T-helper 2 cell treated with Interferon-gamma antibody and Interleukin-4, amounts not matched to agents 5 μg/mL and 100 μg/mL, for 36 hours (primary cell): ENCODE data around the gene ACTL9.
A peak's percentile ranks its signal among the peaks of the same experiment; 100 is the strongest.

Experiments used
- DNase-seq: peaks from one replicate; pipeline ENCODE4 v3.0.0; 2021; ENCODE audit warnings: low spot score
- H3K27ac Mint-ChIP-seq: one replicate; pipeline ENCODE4 v1.8.0; 2021; ENCODE audit warnings: mild to moderate bottlenecking, mixed read lengths
- H3K27me3 Mint-ChIP-seq: one replicate; pipeline ENCODE4 v1.8.0; 2021; ENCODE audit warnings: low read depth, mixed read lengths
- H3K36me3 Mint-ChIP-seq: one replicate; pipeline ENCODE4 v1.8.0; 2021; ENCODE audit warnings: low read depth, mixed read lengths
- H3K4me1 Mint-ChIP-seq: one replicate; pipeline ENCODE4 v1.8.0; 2021; ENCODE audit warnings: low read depth, mixed read lengths
- H3K4me3 Mint-ChIP-seq: one replicate; pipeline ENCODE4 v1.8.0; 2022; ENCODE audit warnings: mild to moderate bottlenecking, moderate library complexity, mixed read lengths
- H3K9me3 Mint-ChIP-seq: one replicate; pipeline ENCODE4 v1.8.0; 2021; ENCODE audit warnings: mixed read lengths

The ACTL9 gene

DNA sequence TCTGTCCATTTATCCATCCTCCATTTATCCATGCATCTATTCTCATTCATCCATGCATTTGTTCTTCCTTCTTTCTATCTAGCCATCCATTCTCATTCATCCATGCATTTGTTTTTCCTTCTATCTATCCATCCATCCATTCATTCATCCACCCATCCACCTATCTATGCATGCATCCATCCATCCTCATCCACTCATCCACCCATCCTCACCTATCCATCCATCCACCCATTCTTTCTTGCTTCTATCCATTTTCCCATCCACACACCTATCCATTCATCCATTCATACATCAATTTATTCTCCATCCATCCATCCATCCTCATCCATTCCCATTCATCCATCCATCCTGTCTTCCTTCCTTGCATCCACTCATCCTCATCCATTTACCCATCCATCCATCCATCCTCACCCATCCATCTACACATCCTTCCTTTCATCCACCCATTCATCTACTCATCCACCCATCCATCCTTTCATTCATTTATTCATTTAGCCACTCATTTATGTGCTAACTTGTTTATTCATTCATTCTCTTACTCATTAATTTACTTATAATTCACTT is 20.3 kb downstream of the ACTL9 start:
- Mint-ChIP-seq H3K9me3 (peaks cover 18% of the 10 kb centered on the region), H3K27me3 (peaks cover 20% of the 10 kb centered on the region), H3K36me3 (peaks cover 2% of the 10 kb centered on the region), H3K4me3 (no peak overlapping the region), H3K4me1 (peaks cover 24% of the 10 kb centered on the region), H3K27ac (no peak overlapping the region)
- no peak for DNase-seq

DNA sequence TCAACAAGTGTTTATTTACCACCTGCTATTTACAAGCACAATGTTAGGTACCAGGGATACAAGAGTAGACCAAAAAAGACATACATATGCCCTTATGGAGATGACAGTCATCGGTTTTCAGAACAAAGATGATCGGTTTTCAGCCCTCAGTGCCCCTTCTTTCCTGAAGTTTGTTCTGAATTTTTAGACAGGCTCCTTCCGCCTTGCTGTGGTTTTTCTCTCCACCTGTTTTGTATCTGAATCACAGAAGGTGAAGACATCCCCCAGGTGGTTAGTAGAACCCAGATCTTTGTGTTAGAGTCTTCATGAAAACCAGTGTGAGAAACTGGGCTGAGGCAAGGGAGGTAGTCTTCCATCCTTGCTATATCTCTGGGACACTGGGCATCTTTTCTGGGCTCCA is 23.5 kb downstream of the ACTL9 start:
- peaks cover 2% of the 10 kb centered on the region for H3K36me3 Mint-ChIP-seq
- H3K27ac Mint-ChIP-seq, result no peak overlapping the region
- DNase-seq, result no peak
- H3K9me3 Mint-ChIP-seq, result peaks cover 8% of the 10 kb centered on the region
- peaks cover 25% of the 10 kb centered on the region for H3K4me1 Mint-ChIP-seq
- peaks cover 27% of the 10 kb centered on the region for H3K27me3 Mint-ChIP-seq
- no peak overlapping the region for H3K4me3 Mint-ChIP-seq

DNA sequence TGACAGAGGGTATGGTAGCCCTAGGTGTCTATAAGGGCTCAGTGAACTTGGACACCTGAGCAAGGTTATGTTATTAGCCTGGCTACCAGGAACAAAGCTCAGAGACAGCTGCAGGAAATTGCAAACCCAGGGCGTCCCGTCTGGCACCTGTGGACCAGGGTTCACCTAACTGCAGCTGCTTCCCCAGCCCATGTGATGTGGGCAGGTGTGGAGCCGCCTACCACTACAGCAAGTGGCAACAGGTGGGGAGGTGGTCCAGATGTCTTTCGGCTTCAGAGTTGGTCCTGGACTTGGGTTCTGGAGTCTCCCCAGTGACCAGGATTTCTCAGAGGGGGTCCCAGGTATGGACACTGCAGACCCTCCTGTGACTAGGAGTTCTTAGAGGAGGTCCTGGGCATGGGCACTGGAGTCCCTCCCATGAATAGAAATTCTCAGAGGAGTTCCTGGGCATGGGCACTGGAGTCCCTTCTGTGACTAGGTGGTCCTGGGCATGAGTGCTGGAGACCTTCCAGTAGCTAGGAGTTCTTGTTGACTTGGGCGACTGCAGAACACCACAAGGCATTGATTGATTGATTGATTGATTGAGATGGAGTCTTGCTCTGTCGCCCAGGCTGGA is 25.2 kb downstream of the ACTL9 start:
- Mint-ChIP-seq H3K4me1 (peaks cover 38% of the 10 kb centered on the region), H3K36me3 (peaks cover 4% of the 10 kb centered on the region), H3K4me3 (no peak overlapping the region), H3K27me3 (peaks cover 27% of the 10 kb centered on the region), H3K27ac (no peak overlapping the region), H3K9me3 (peaks cover 9% of the 10 kb centered on the region)
- no peak for DNase-seq

DNA sequence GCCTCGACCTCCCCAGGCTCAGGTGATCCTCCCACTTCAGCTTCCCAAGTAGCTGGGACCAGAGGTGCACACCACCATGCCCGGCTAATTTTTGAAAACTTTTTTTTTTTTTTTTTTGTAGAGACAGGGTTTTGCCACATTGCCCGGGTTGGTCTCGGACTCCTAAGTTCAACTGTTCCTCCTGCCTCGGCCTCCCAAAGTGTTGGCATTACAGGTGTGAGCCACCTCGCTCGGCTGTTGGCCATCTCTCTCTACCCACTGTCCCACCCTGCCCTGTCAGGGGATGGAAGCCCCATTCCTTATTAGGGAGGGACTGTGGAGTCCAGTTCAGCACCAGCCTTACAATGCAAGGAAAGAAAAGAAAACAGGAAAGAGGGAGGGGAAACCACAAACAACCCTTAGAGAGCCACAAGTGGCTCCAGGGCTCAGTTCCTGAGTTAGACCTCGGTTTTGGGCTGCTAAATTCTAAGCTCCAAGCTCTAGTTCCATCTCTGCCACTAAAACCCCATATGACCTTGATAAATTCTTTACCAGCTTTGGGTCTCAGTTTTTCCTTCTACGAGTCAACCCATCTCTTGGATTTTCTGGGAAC is 31.7 kb downstream of the ACTL9 start:
- Mint-ChIP-seq H3K27ac (peak overlapping the region; percentile 29), H3K9me3 (peaks cover 7% of the 10 kb centered on the region), H3K36me3 (peaks cover 5% of the 10 kb centered on the region), H3K4me1 (peaks cover 75% of the 10 kb centered on the region), H3K27me3 (peaks cover 3% of the 10 kb centered on the region), H3K4me3 (peak overlapping the region; percentile 56)
- DNase-seq, result no peak

DNA sequence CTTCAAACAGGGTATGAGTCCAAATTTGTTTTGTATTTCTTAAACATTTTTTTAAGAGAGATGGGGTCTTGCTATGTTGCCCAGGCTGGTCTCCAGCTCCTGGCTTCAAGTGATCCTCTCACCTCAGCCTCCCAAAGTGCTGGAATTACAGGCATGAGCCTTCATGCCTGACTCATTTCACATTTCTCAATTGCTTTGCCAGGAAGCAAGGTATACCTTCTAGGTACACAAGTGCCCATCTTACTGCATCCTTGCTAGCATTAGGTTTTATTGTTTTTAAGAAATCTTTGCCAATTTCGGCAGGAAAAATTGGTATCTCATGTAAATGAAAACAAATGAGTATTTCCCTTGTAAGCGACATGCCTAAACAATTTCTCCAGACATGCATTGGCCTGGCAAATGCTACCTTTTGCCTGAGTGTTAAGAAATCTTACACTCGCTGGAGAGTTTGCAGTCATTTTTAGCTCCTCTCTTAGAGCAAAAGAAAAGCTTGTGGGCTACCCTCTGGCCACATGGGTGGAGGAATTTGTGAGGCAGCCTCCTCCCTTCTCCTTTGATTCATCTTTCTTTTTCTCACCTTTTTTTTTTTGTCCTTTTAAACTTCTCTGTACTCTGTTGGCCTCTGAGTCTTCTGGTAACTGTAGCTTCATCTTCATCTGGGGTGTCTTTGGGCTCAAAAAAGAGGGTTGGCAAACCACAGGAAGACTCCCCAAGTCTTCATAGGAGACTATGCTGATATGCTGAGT is 33.0 kb downstream of the ACTL9 start:
- no peak for DNase-seq
- Mint-ChIP-seq H3K27ac (peak overlapping the region; percentile 89), H3K36me3 (peaks cover 5% of the 10 kb centered on the region), H3K4me1 (peaks cover 67% of the 10 kb centered on the region), H3K27me3 (no peaks in the 10 kb centered on the region), H3K4me3 (peak overlapping the region; percentile 70), H3K9me3 (peaks cover 7% of the 10 kb centered on the region)

DNA sequence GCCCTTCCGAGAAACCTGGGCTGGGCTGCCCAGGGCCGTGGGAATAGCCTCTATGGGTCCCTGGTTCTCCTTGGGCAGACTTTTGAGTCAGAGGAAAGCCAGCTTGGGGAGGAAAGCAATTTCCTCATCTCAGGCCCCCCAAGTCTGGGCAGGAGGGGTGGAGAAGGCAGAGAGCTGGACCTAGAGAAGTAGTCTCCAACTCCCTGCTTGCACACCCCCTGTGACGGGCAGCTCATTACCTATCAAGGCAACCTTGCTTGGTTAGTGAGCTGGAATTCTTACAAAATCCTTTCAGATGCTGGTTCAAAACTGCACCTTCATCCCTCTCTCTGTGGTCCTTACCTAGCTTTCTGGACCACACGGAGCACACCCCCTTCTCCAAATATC is 33.9 kb downstream of the ACTL9 start:
- Mint-ChIP-seq H3K27ac (no peak overlapping the region), H3K9me3 (peaks cover 7% of the 10 kb centered on the region), H3K27me3 (no peaks in the 10 kb centered on the region), H3K36me3 (peaks cover 5% of the 10 kb centered on the region), H3K4me3 (peak overlapping the region; percentile 43), H3K4me1 (peaks cover 61% of the 10 kb centered on the region)
- no peak for DNase-seq

DNA sequence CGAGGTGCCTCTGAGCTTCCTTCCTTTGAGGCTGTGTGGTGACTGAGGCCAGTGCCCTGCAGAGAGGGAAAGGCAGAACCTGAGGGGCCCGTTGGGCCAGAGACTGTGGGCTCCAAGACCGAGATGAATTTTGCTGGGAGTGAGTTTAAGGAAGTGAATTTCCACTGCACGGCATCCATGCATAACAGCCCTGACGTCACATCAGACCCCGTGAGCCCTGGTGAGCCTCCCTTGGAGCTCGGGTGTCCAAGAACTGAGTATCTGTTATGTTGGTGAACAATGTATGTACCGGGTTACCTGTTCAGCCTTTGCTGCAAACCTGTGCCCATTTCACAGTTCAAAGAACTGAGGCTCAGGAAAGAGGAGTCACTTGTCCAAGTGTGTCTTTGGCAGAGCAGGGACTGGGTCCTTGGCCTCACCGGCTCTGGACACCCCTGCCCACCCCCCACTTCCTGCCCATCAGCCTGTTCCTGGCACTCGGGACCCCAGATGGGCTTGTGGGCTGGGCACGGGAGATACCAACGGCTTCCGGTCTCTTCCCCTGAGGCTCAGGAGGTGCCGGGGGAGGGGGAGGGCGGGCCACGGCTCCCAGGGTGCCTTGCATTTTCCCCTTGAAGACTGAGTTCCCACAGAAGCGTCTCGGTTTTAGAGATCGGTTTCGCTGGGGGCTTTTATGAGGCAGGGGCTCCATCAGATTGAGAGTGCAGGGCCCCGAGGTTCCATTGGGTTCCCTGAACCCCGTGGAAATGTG is 34.5 kb downstream of the ACTL9 start:
- Mint-ChIP-seq H3K27me3 (no peaks in the 10 kb centered on the region), H3K27ac (peak overlapping the region; percentile 38), H3K4me1 (peaks cover 61% of the 10 kb centered on the region), H3K36me3 (peaks cover 5% of the 10 kb centered on the region), H3K4me3 (peak overlapping the region; percentile 43), H3K9me3 (peaks cover 7% of the 10 kb centered on the region)
- DNase-seq, result no peak

DNA sequence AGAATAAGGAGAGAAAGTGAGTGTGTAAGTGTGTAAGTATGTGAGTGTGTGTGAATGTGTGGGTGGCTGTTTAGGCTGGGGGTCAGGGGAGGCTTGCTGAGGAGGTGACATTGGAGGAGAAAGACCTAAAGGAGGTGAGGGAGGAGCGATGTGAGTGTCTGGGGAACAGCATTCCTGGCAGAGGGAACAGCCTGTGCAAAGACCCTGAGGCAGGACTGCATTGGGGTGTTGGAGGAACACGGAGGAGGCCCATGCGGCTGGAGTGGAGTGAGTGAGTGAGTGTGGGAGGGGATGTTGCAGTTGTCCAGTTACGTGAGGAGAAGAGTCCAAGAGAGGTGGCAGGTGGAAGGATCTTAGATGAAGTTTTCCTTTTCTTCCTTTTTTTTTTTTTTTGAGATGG is 36.3 kb downstream of the ACTL9 start:
- peaks cover 2% of the 10 kb centered on the region for H3K27me3 Mint-ChIP-seq
- H3K36me3 Mint-ChIP-seq, result no peaks in the 10 kb centered on the region
- peak overlapping the region; percentile 59 for H3K27ac Mint-ChIP-seq
- no peak for DNase-seq
- H3K4me3 Mint-ChIP-seq, result no peak overlapping the region
- no peaks in the 10 kb centered on the region for H3K9me3 Mint-ChIP-seq
- H3K4me1 Mint-ChIP-seq, result peaks cover 56% of the 10 kb centered on the region

DNA sequence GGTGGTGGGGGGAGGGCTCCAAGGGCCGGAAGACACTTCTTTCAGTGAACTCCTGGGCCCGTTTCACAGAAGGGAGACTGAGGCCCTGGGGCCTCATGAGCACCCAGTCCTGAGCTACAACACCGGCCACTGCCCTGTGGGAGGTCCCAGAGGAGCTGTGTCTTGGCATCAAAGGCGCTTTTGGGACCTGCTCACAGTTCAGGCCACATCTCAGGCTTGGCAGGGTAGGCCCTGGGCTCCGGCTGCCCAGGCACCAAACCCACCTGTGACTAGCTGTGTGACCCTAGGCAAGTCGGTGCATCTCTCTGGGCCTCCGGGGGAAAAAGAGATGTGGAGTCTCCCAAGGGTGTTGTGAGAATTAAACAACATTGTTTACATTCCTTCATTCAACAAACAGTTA is 38.7 kb downstream of the ACTL9 start:
- Mint-ChIP-seq H3K27me3 (peaks cover 5% of the 10 kb centered on the region), H3K27ac (no peak overlapping the region), H3K36me3 (no peaks in the 10 kb centered on the region), H3K4me3 (peak overlapping the region; percentile 10), H3K9me3 (no peaks in the 10 kb centered on the region), H3K4me1 (peaks cover 44% of the 10 kb centered on the region)
- no peak for DNase-seq

DNA sequence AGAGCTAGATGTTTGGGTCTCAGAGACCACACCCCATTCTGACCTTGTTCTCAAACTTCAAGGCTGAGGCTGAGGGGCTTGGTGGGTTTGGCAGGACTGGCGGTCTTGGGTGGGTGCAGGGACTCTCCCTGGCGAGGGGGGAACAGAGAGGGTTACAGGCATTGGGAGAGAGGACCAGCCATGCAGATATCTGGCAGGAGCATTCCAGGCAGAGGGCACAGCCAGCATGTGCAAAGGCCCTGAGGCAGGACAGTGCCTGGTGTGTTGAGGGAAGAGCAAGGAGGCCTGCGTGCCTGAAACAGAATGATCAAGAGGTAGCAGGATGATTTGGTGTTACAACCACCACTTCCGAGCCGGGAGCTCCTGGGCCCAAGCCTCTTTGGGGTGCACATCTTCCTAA is 40.7 kb downstream of the ACTL9 start:
- Mint-ChIP-seq H3K4me3 (no peak overlapping the region), H3K9me3 (no peaks in the 10 kb centered on the region), H3K4me1 (peaks cover 32% of the 10 kb centered on the region), H3K27me3 (peaks cover 5% of the 10 kb centered on the region), H3K27ac (no peak overlapping the region), H3K36me3 (no peaks in the 10 kb centered on the region)
- no peak for DNase-seq

DNA sequence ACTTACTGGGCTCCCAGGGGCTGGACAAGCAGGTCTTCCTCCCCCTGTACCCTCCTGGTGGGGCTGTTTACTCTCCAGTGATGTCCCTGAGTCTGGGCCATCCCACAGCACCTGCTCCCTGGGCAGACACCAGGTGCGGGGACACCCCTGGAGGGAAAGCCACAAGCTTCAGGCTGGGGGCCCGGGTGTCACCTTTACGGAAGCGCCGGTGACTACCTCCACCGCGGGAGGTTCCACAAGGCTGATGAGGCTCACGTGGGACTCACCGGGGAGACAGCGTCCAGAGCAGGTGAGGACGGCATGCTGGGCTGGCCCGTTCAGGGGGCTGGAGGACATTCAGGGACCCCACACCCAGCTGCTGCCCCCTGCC is 43.3 kb downstream of the ACTL9 start:
- H3K27ac Mint-ChIP-seq, result no peak overlapping the region
- no peaks in the 10 kb centered on the region for H3K9me3 Mint-ChIP-seq
- no peak overlapping the region for H3K4me3 Mint-ChIP-seq

DNA sequence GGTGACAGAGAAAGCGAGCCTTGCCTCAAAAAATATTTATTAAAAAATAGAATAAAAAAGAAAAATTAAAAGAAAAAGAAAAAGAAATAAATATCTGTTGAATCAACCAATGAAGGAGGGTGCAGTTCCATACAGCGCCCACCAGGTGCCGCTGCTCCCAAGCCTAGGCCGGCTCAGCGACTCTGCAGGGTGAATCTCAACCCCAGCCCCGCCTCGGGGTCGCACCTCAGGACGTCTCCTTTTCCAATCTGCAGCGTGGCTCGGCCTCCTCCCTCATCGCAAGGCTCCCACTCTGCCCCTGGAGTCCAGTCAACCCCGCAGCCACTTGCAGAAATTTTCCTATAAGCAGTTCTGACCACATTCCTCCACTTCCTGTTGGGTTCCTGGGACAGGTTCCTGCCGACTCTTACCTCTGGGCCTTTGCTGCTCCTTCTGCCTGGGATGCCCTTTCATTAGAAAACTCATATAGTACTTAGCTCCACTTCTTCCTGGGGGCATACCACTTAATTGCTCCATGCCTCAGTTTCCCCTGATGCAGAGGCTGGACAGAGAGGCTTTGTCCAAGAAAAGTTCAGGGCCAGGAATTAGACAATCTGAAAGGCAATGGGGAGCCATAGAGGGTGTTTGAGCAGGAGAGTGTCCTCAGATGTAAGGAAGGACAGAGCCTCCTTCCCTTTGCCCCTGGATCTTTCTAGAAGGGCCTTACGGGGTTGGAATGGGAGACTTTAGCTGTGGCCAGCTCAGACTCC is 43.8 kb downstream of the ACTL9 start:
- no peaks in the 10 kb centered on the region for H3K36me3 Mint-ChIP-seq
- peak; percentile 34 for DNase-seq
- H3K9me3 Mint-ChIP-seq, result no peaks in the 10 kb centered on the region
- H3K27ac Mint-ChIP-seq, result no peak overlapping the region
- peaks cover 9% of the 10 kb centered on the region for H3K27me3 Mint-ChIP-seq
- H3K4me3 Mint-ChIP-seq, result peak overlapping the region; percentile 60
- peaks cover 24% of the 10 kb centered on the region for H3K4me1 Mint-ChIP-seq

More for the DNA sequence above, 43.3 kb downstream of the ACTL9 start:
- Mint-ChIP-seq H3K36me3 (no peaks in the 10 kb centered on the region), H3K4me1 (peaks cover 27% of the 10 kb centered on the region), H3K27me3 (peaks cover 9% of the 10 kb centered on the region)
- no peak for DNase-seq

DNA sequence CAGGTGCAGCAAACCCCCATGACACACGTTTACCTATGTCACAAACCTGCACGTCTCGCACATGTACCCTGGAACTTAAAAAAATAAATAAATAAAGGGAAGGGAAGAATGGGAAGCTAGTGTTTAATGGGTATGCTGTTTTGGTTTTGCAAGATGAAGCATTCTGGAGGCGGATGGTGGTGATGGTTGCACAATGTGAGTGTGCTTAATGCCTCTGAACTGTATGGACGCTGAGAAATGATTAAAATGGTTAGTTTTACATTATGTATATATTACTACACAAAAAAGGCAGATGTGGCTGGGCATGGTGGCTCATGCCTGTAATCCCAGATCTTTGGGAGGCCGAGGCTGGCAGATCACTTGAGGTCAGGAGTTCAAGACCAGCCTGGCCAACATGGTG is 50.4 kb downstream of the ACTL9 start:
- Mint-ChIP-seq H3K27me3 (peaks cover 6% of the 10 kb centered on the region), H3K9me3 (no peaks in the 10 kb centered on the region), H3K4me3 (no peak overlapping the region), H3K27ac (no peak overlapping the region), H3K4me1 (peaks cover 5% of the 10 kb centered on the region), H3K36me3 (no peaks in the 10 kb centered on the region)
- no peak for DNase-seq
